Natural killer cell (primary cell): Measurements from ENCODE around the gene SPINDOC. TPM values are rescaled to one million over a fixed set of nuclear protein-coding genes. Genes with fewer than 3 reads are reported as not detected.
"Not testable (repeated sequence)": the region's sequence is repeated elsewhere in the genome, so short reads cannot be mapped to it uniquely, and the experiment has no call there.

ENCODE experiments used
- ATAC-seq, 3 donors: fragments of 150-1000 bp in 2 of 3; fragments of 200-7000 bp in 1 of 3; cut with Tn5 transposase; 1 replicate in 1 of 3; 2 replicates in 2 of 3; pipeline ENCODE4 v1.10.0; 2021; ENCODE audit warnings: mild to moderate bottlenecking in 2 of 3, moderate library complexity in 2 of 3
- DNase-seq, 2 donors: peaks; one replicate each; pipeline versions ENCODE4 v3.0.0 to v3.0.0-alpha.2; 2013 to 2021; ENCODE audit warnings: mixed read lengths in 1 of 2
- H3K27ac ChIP-seq: one replicate; pipeline ENCODE4 v1.5.1; 2013; ENCODE audit warnings: mild to moderate bottlenecking, low read length
- H3K27me3 ChIP-seq: one replicate; pipeline ENCODE4 v1.6.1; 2013; ENCODE audit warnings: low read length; ENCODE audit not compliant: control insufficient read depth, insufficient read depth
- H3K36me3 ChIP-seq: one replicate; pipeline ENCODE4 v1.6.1; 2013; ENCODE audit warnings: low read length; ENCODE audit not compliant: control insufficient read depth, insufficient read depth
- H3K4me1 ChIP-seq: one replicate; pipeline ENCODE4 v1.6.1; 2013; ENCODE audit warnings: low read length; ENCODE audit not compliant: control insufficient read depth, insufficient read depth
- H3K4me3 ChIP-seq: one replicate; pipeline ENCODE4 v1.5.1; 2013; ENCODE audit warnings: low read length
- H3K9me3 ChIP-seq: one replicate; pipeline ENCODE4 v1.6.1; 2013; ENCODE audit warnings: low read length; ENCODE audit not compliant: control insufficient read depth, insufficient read depth
- H3K27ac Mint-ChIP-seq, 2 donors: one replicate each; pipeline ENCODE4 v1.8.0; 2022; ENCODE audit warnings: mild to moderate bottlenecking in 2 of 2, mixed read lengths in 2 of 2, moderate library complexity in 1 of 2
- H3K27me3 Mint-ChIP-seq, 2 donors: one replicate each; pipeline ENCODE4 v1.8.0; 2022; ENCODE audit warnings: low read depth in 2 of 2, mixed read lengths in 2 of 2
- H3K36me3 Mint-ChIP-seq: one replicate; pipeline ENCODE4 v1.8.0; 2022; ENCODE audit warnings: mixed read lengths
- H3K4me1 Mint-ChIP-seq, 2 donors: one replicate each; pipeline ENCODE4 v1.8.0; 2022; ENCODE audit warnings: mixed read lengths in 2 of 2
- H3K4me3 Mint-ChIP-seq: one replicate; pipeline ENCODE4 v1.8.0; 2022; ENCODE audit warnings: mild to moderate bottlenecking, moderate library complexity, mixed read lengths
- H3K9me3 Mint-ChIP-seq, 2 donors: one replicate each; pipeline ENCODE4 v1.8.0; 2022; ENCODE audit warnings: mixed read lengths in 2 of 2
- WGBS: methylation state at CpG from one replicate; pipeline ENCODE4 v1.1.7; 2013; ENCODE audit warnings: missing lambda C conversion rate; ENCODE audit not compliant: insufficient coverage; 5-methylcytosine and 5-hydroxymethylcytosine counted together
- intact Hi-C: fragments of 100-400 bp; cut with micrococcal nuclease; formaldehyde crosslinking; loops from one replicate; pipeline ENCODE4 v1.14.2; 2022
- total RNA-seq, 4 donors: library from RNA; stranded (reverse); fragments of 120-200 nt in 1 of 4; gene quantifications; one replicate each; pipeline versions ENCODE4 v1.2.3 to v1.2.4, GENCODE V29; 2013 to 2022
- TF ChIP-seq, protein P1 (sequence below): fragments of 200-600 bp; IDR thresholded peaks from one replicate; pipeline ENCODE4 v1.8.0; 2022; ENCODE audit warnings: antibody characterized with exemption

The SPINDOC gene
- total RNA-seq, 3 donors from 2014 or later (not counting 1 experiment from before 2014, with no cell fraction given), result 15.6 to 25.3 (median 21.1) TPM

DNA sequence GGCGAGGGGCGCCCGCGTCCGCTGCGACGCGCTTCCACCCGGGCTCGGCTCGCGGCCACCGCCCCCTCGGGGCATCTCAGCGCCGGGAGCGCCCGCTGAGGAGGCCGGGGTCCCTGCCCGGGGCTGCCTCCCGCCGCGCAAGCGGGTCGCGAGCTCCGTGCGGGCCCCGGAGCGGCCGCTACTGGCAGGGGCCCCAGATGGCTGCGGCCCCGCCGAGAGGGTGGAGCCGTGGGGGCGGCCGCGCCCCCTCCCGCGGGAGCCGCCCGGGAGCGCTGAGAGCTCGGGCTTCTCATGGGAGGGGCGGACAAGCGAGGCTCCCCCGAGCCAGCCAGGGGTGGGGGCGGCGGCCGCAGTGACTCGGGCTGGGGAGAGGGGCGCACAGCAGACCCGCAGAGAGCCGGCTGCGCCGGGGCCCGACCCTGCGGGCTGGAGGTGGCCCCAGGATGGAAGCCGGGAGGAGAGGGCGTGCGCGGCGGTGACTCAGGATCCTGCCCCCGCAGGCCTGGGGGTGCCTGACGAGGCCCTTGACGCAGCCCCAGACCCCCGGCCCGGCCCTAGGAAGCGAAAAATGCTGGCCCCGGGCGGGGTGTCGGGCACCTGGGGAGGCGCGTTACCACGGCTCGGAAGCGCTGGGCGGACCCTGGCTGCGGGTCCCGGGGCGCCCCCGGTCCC, 44.1 kb upstream of the SPINDOC start:
- H3K9me3 ChIP-seq, result no peaks in the 10 kb centered on the region
- WGBS, result under 1% methylated on average over 82 of the region's 82 CpGs
- H3K36me3 ChIP-seq, result no peaks in the 10 kb centered on the region
- no peak overlapping the region for H3K4me3 Mint-ChIP-seq
- peak; percentile 32 to 40 (median 36) for ATAC-seq
- no peaks in the 10 kb centered on the region for H3K9me3 Mint-ChIP-seq
- H3K27me3 Mint-ChIP-seq, result peaks cover 5 to 12% of the 10 kb centered on the region in 2 donors
- DNase-seq, result peak in 1 of 2 donors; percentile 51
- peaks cover 22% of the 10 kb centered on the region for H3K4me1 ChIP-seq
- peaks cover 9 to 11% of the 10 kb centered on the region in 2 donors for H3K4me1 Mint-ChIP-seq
- peak overlapping the region; percentile 35 for H3K4me3 ChIP-seq
- H3K27ac Mint-ChIP-seq, result no peak overlapping the region
- H3K27ac ChIP-seq, result no peak overlapping the region
- peaks cover 12% of the 10 kb centered on the region for H3K27me3 ChIP-seq
- TF ChIP-seq, protein P1, sequence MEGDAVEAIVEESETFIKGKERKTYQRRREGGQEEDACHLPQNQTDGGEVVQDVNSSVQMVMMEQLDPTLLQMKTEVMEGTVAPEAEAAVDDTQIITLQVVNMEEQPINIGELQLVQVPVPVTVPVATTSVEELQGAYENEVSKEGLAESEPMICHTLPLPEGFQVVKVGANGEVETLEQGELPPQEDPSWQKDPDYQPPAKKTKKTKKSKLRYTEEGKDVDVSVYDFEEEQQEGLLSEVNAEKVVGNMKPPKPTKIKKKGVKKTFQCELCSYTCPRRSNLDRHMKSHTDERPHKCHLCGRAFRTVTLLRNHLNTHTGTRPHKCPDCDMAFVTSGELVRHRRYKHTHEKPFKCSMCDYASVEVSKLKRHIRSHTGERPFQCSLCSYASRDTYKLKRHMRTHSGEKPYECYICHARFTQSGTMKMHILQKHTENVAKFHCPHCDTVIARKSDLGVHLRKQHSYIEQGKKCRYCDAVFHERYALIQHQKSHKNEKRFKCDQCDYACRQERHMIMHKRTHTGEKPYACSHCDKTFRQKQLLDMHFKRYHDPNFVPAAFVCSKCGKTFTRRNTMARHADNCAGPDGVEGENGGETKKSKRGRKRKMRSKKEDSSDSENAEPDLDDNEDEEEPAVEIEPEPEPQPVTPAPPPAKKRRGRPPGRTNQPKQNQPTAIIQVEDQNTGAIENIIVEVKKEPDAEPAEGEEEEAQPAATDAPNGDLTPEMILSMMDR, result no peak
- H3K36me3 Mint-ChIP-seq, result no peaks in the 10 kb centered on the region
- intact Hi-C loops, result loop anchor here (5.0 kb wide), 1 partner anchor 178 kb away; no protein-coding TSS in a partner anchor

DNA sequence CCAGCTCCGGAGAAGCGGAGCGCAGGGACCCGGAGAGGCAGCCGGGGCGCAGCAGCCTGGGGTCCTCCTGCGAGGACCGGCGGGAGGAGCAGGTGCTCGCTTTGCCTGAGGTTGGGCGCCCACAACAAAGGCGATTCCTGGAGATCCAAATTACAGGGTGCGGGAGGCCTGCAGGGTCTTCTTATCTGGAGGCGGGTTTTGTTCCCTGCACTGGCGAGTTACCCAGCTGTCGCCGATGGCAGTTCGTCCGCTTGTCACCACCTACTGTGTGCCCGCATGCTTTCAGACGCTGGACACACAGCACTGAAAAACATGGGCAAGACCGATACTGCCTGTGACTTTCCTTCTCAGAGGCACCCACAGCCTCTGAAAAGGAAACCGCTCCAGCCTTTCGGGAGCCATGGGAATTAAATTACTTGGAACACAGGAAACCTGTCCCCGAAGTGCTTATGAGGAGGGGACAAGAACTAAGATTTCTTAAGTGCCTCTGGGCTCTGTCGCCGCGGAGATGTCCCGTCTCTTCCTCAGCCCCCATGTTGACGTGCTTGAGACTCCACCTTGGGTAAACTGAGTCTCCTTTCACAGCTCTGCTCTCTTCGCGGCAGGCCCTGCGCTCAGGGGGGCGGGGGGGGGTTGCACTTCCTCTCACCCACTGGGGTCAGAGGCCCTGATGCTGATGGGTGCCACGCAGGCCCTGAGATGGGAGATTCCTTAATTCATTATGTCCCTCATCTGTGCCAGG, 43.4 kb upstream of the SPINDOC start:
- Histone ChIP-seq H3K27ac (no peak overlapping the region), H3K4me3 (no peak overlapping the region), H3K27me3 (peaks cover 12% of the 10 kb centered on the region), H3K4me1 (peaks cover 22% of the 10 kb centered on the region), H3K36me3 (no peaks in the 10 kb centered on the region), H3K9me3 (no peaks in the 10 kb centered on the region)
- Mint-ChIP-seq H3K9me3 (no peaks in the 10 kb centered on the region), H3K4me1 (peaks cover 9 to 11% of the 10 kb centered on the region in 2 donors), H3K27ac (no peak overlapping the region), H3K4me3 (peak overlapping the region; percentile 73), H3K36me3 (no peaks in the 10 kb centered on the region), H3K27me3 (peaks cover 5 to 12% of the 10 kb centered on the region in 2 donors)
- DNase-seq (no peak), ATAC-seq (no peak)
- WGBS, result 21% methylated on average over 35 of the region's 35 CpGs
- TF ChIP-seq, protein P1, result no peak
- intact Hi-C loops, result loop anchor here (5.0 kb wide), 1 partner anchor 177 kb away; no protein-coding TSS in a partner anchor

DNA sequence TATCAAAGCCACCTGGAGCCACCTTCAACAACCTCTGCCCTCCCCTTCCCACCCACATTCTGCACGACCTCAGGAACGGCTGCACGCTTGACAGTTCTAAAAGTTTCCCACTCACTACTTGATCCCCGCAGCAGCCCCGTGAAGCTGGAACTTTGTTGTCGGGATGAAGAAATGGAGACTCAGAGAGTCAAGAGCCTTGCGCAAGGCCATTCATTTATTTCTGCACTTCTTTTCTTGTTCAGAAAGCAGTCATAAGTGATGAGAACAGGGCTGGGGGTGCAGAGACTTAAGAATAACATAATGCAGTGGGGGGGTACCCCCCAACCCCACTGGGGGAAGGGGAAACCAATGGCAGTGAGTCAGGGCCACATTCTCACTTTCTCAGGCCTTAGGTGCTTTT, 42.5 kb upstream of the SPINDOC start:
- DNase-seq, result no peak
- Histone ChIP-seq H3K36me3 (no peaks in the 10 kb centered on the region), H3K4me1 (peaks cover 22% of the 10 kb centered on the region), H3K4me3 (no peak overlapping the region), H3K9me3 (no peaks in the 10 kb centered on the region), H3K27me3 (peaks cover 12% of the 10 kb centered on the region), H3K27ac (no peak overlapping the region)
- intact Hi-C loops, result no loop called here
- TF ChIP-seq, protein P1, result no peak
- H3K36me3 Mint-ChIP-seq, result no peaks in the 10 kb centered on the region
- H3K27ac Mint-ChIP-seq, result no peak overlapping the region
- peaks cover 5 to 14% of the 10 kb centered on the region in 2 donors for H3K27me3 Mint-ChIP-seq
- peaks cover 9 to 11% of the 10 kb centered on the region in 2 donors for H3K4me1 Mint-ChIP-seq
- H3K4me3 Mint-ChIP-seq, result no peak overlapping the region
- H3K9me3 Mint-ChIP-seq, result no peaks in the 10 kb centered on the region
- ATAC-seq, result no peak
- 92% methylated on average over 7 of the region's 7 CpGs for WGBS

DNA sequence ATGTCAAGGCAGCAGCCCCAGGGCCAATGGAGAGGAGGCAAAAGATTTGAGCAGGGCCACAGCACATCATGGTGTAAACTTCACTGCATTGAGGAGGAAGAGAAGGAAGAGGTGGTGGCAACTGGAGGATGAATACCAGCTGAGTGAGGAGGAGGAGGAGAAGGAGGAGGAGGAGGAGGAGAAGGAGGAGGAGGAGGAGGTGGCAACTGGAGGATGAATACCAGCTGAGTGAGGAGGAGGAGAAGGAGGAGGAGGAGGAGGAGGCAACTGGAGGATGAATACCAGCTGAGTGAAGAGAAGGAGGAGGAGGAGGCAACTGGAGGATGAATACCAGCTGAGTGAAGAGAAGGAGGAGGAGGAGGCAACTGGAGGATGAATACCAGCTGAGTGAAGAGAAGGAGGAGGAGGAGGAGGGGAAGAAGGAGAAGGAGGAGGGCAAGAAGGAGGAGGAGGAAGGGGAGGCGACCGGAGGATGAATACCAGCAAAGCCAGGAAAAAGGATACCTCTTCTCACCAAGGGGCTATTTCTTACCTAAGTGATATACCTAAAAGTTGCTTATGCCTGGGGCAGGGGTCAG, 41.4 kb upstream of the SPINDOC start:
- ATAC-seq, intact Hi-C loops: not testable (repeated sequence)

More for the DNA sequence above, 41.4 kb upstream of the SPINDOC start:
- H3K27ac Mint-ChIP-seq, H3K36me3 Mint-ChIP-seq, H3K4me3 ChIP-seq, H3K9me3 ChIP-seq, H3K36me3 ChIP-seq, DNase-seq, H3K9me3 Mint-ChIP-seq, H3K4me3 Mint-ChIP-seq, H3K27ac ChIP-seq: not testable (repeated sequence)
- Histone ChIP-seq H3K4me1 (peaks cover 21% of the 10 kb centered on the region), H3K27me3 (peaks cover 12% of the 10 kb centered on the region)
- no CpG with 5 or more reads among the region's 2 CpGs for WGBS
- H3K27me3 Mint-ChIP-seq, result peaks cover 5 to 14% of the 10 kb centered on the region in 2 donors
- peaks cover 9 to 11% of the 10 kb centered on the region in 2 donors for H3K4me1 Mint-ChIP-seq
